CD4-positive, alpha-beta T cell (primary cell): ENCODE measurements around the gene FHOD1. TPM values are rescaled to one million over a fixed set of nuclear protein-coding genes. Genes with fewer than 3 reads are reported as not detected.

Source experiments
- ATAC-seq: fragments of 200-7000 bp; cut with Tn5 transposase; one replicate; pipeline ENCODE4 v1.10.0; 2022; ENCODE audit warnings: mild to moderate bottlenecking; ENCODE audit not compliant: poor library complexity
- CTCF ChIA-PET: fragments of 350-600 bp; sonication (Branson Sonifier 250); formaldehyde crosslinking; loops from one replicate; lab custom pipeline; 2021; ENCODE audit warnings: antibody characterized with exemption, inconsistent platforms; lab: Charles Lee
- POLR2A ChIA-PET: fragments of 350-600 bp; sonication (Branson Sonifier 250); formaldehyde crosslinking; loops from one replicate; lab custom pipeline; 2021; ENCODE audit warnings: antibody characterized with exemption, inconsistent platforms; lab: Charles Lee
- DNase-seq, 14 experiments: peaks; one replicate each; pipeline ENCODE4 v3.0.0-alpha.2; 2013 to 2020; ENCODE audit warnings: mixed read lengths in 2 of 14
- H3K27ac ChIP-seq, 2 donors: one replicate each; pipeline versions ENCODE4 v1.5.1 to v1.7.0; 2013; ENCODE audit warnings: low read length in 2 of 2, low read depth in 1 of 2, mild to moderate bottlenecking in 1 of 2
- H3K27me3 ChIP-seq, 2 experiments: 1 replicate in 1 of 2; 2 replicates in 1 of 2; pipeline versions ENCODE4 v1.6.1 to v1.7.0; 2013; ENCODE audit warnings: low read length in 2 of 2, control low read depth in 1 of 2, mild to moderate bottlenecking in 1 of 2, moderate library complexity in 1 of 2; ENCODE audit not compliant: insufficient read depth in 2 of 2, control insufficient read depth in 1 of 2
- H3K36me3 ChIP-seq: one replicate; pipeline ENCODE4 v1.6.1; 2013; ENCODE audit warnings: low read length, control low read depth; ENCODE audit not compliant: insufficient read depth
- H3K4me1 ChIP-seq: one replicate; pipeline ENCODE4 v1.6.1; 2013; ENCODE audit warnings: low read length, control low read depth; ENCODE audit not compliant: insufficient read depth
- H3K4me3 ChIP-seq: one replicate; pipeline ENCODE4 v1.5.1; 2013; ENCODE audit warnings: mild to moderate bottlenecking, low read length, moderate library complexity
- H3K9me3 ChIP-seq, 2 experiments: 1 replicate in 1 of 2; 2 replicates in 1 of 2; pipeline versions ENCODE4 v1.6.1 to v1.7.0; 2013; ENCODE audit warnings: low read length in 2 of 2, mild to moderate bottlenecking in 2 of 2, control low read depth in 1 of 2, moderate library complexity in 1 of 2; ENCODE audit not compliant: control insufficient read depth in 1 of 2, insufficient read depth in 1 of 2
- H3K27ac Mint-ChIP-seq: one replicate; pipeline ENCODE4 v1.8.0; 2020; ENCODE audit warnings: mixed read lengths
- H3K27me3 Mint-ChIP-seq: one replicate; pipeline ENCODE4 v1.8.0; 2021; ENCODE audit warnings: mixed read lengths
- H3K36me3 Mint-ChIP-seq: one replicate; pipeline ENCODE4 v1.8.0; 2021; ENCODE audit warnings: low read depth, mixed read lengths
- H3K4me1 Mint-ChIP-seq: one replicate; pipeline ENCODE4 v1.8.0; 2021; ENCODE audit warnings: low read depth, mixed read lengths
- H3K4me3 Mint-ChIP-seq: one replicate; pipeline ENCODE4 v1.8.0; 2020; ENCODE audit warnings: mild to moderate bottlenecking, mixed read lengths
- H3K9me3 Mint-ChIP-seq: one replicate; pipeline ENCODE4 v1.8.0; 2020; ENCODE audit warnings: mixed read lengths
- intact Hi-C, 2 experiments: fragments of 100-400 bp; cut with DNase I in 1 of 2; cut with micrococcal nuclease in 1 of 2; formaldehyde crosslinking; loops; one replicate each; pipeline versions ENCODE4 v1.15.1 to v1.9.0; 2023 to 2025; cut with DNase I, micrococcal nuclease
- total RNA-seq, 174 experiments: library from RNA in 2 of 174; stranded (reverse) in 2 of 174; gene quantifications; one replicate each; pipeline ENCODE4 v1.2.3 and lab custom pipeline; 2021 to 2026
- TF ChIP-seq, protein P1 (sequence below): fragments of 200-600 bp; IDR thresholded peaks from one replicate; pipeline ENCODE4 v1.8.0; 2022; ENCODE audit warnings: antibody characterized with exemption, mild to moderate bottlenecking

Gene FHOD1
- total RNA-seq, 2 experiments from 2014 or later, result 21.1 to 26.0 TPM

DNA sequence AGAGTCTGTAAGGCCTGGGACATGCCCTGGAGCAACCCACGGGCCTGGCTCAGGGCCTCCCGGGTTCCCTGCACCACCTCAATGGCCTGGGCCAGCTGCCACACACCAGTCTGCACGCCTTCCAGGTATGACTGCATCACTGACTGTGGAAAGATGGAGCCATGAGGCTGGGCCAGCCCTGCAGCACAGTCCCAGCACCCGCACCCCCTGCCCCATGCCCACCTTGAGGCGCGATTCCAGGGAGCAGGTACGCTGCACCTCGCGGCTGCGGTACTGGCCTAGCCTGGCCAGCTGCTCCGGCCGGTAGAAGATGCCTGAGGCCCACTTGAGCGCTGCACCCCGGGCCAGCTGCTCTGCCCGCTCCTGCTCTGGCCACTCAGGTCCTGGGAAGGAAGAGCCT lies 58.5 kb downstream of the FHOD1 start:
- Histone ChIP-seq H3K27ac (no peak overlapping the region), H3K4me1 (peaks cover 42% of the 10 kb centered on the region), H3K4me3 (no peak overlapping the region), H3K9me3 (no peaks in the 10 kb centered on the region), H3K27me3 (no peaks in the 10 kb centered on the region), H3K36me3 (peaks cover 10% of the 10 kb centered on the region)
- POLR2A ChIA-PET, result no interaction called here
- H3K4me3 Mint-ChIP-seq, result no peak overlapping the region
- no peaks in the 10 kb centered on the region for H3K9me3 Mint-ChIP-seq
- H3K27me3 Mint-ChIP-seq, result no peaks in the 10 kb centered on the region
- H3K4me1 Mint-ChIP-seq, result peaks cover 37% of the 10 kb centered on the region
- TF ChIP-seq, protein P1, sequence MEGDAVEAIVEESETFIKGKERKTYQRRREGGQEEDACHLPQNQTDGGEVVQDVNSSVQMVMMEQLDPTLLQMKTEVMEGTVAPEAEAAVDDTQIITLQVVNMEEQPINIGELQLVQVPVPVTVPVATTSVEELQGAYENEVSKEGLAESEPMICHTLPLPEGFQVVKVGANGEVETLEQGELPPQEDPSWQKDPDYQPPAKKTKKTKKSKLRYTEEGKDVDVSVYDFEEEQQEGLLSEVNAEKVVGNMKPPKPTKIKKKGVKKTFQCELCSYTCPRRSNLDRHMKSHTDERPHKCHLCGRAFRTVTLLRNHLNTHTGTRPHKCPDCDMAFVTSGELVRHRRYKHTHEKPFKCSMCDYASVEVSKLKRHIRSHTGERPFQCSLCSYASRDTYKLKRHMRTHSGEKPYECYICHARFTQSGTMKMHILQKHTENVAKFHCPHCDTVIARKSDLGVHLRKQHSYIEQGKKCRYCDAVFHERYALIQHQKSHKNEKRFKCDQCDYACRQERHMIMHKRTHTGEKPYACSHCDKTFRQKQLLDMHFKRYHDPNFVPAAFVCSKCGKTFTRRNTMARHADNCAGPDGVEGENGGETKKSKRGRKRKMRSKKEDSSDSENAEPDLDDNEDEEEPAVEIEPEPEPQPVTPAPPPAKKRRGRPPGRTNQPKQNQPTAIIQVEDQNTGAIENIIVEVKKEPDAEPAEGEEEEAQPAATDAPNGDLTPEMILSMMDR, result no peak
- CTCF ChIA-PET, result interaction anchor here (1.4 kb wide), 1 partner anchor 171 kb away, joined by 3 read pairs; no protein-coding TSS in a partner anchor
- ATAC-seq, result no peak
- intact Hi-C loops, result loop anchor here (5.0 to 10.0 kb wide), 2 partner anchors 171 to 174 kb away; no protein-coding TSS in a partner anchor
- DNase-seq, result no peak
- H3K27ac Mint-ChIP-seq, result no peak overlapping the region
- peaks cover 15% of the 10 kb centered on the region for H3K36me3 Mint-ChIP-seq

DNA sequence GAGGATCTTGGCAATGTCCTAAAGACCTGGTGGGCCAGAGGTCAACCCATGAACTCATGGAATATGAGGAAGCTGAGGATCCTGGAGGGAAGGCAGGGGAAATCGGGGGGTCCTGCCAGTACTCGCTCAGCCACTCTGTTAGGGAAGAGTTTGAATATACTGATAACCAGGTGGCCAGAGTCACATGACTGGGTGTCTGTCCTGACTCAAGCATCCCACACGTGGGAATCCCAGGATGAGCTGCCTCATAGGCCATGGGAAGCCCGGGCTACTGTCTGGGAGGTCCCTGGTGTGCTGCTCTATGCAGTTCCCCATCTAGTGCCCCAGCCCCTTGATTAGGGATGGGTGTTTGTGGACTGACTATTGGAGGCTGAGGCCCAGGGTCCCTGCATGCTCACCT lies 59.0 kb downstream of the FHOD1 start:
- no peak for ATAC-seq
- Histone ChIP-seq H3K27me3 (no peaks in the 10 kb centered on the region), H3K4me1 (peaks cover 40% of the 10 kb centered on the region), H3K27ac (no peak overlapping the region), H3K9me3 (no peaks in the 10 kb centered on the region), H3K4me3 (no peak overlapping the region), H3K36me3 (peaks cover 5% of the 10 kb centered on the region)
- POLR2A ChIA-PET, result interaction anchor here (0.7 kb wide), 1 partner anchor 379 kb away, joined by 3 read pairs; no protein-coding TSS in a partner anchor
- Mint-ChIP-seq H3K27me3 (no peaks in the 10 kb centered on the region), H3K4me1 (peaks cover 32% of the 10 kb centered on the region), H3K4me3 (peak overlapping the region; percentile 60), H3K9me3 (no peaks in the 10 kb centered on the region), H3K36me3 (peaks cover 10% of the 10 kb centered on the region), H3K27ac (no peak overlapping the region)
- TF ChIP-seq, protein P1, result no peak
- CTCF ChIA-PET, result interaction anchor here (1.4 kb wide), 1 partner anchor 170 kb away, joined by 3 read pairs; no protein-coding TSS in a partner anchor
- intact Hi-C loops, result loop anchor here (5.0 to 10.0 kb wide), 2 partner anchors 171 to 174 kb away; no protein-coding TSS in a partner anchor
- no peak for DNase-seq

DNA sequence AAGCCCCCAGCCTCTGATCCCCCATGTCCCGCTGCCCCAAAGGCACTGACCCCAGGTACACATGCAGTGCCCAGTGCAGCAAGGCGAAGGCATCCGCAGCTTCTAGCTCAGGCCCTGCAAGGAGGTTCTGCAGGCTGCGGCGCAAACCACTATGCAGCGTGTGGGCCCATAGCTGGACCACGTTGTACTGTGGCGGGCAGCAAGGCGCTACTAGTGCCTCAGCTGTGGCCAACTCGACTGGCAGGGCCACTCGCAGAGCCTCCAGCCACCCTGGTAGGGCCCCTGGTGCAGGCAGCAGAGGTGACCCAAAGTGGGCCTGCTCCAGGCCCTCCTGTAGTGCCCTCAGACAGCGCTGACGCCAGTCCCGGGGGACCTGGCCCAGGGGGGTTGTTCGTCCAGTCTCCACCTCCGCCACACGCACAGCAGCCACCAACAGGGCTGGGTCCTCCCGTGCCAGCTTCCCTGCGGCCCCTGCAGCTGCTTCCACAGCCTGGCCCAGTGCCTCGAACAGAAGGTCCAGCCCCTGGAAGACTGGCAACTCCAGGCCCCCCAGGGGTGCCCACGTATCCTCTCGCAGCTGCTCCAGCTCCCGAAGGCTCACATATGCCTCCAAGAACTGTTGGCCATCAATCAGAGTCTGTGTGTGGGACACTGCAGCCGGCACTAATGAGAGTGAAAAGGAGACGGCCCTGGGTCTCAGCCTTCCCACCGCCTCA lies 59.9 kb downstream of the FHOD1 start:
- Histone ChIP-seq H3K27me3 (no peaks in the 10 kb centered on the region), H3K27ac (no peak overlapping the region), H3K4me1 (peaks cover 35% of the 10 kb centered on the region), H3K9me3 (no peaks in the 10 kb centered on the region), H3K4me3 (no peak overlapping the region), H3K36me3 (no peaks in the 10 kb centered on the region)
- Mint-ChIP-seq H3K4me3 (no peak overlapping the region), H3K36me3 (peaks cover 5% of the 10 kb centered on the region), H3K27ac (no peak overlapping the region), H3K9me3 (no peaks in the 10 kb centered on the region), H3K4me1 (peaks cover 23% of the 10 kb centered on the region), H3K27me3 (no peaks in the 10 kb centered on the region)
- DNase-seq, result no peak
- ChIA-PET CTCF (no interaction called here), POLR2A (interaction anchor here (5.2 kb wide), 1 partner anchor 26 kb away, joined by 51 read pairs; the partner anchor contains the start of genes FBXL8 and TRADD)
- intact Hi-C loops, result loop anchor here (5.0 to 10.0 kb wide), 2 partner anchors 170 to 173 kb away; no protein-coding TSS in a partner anchor
- no peak for ATAC-seq
- TF ChIP-seq, protein P1, result no peak
